Left ventricle myocardium inferior (tissue), 1 donor: ENCODE measurements around the gene EPS8. TPM values are rescaled to one million over a fixed set of nuclear protein-coding genes. Genes with fewer than 3 reads are reported as not detected.

ENCODE experiments used
- DNase-seq: peaks from one replicate; pipeline ENCODE4 v3.0.0-alpha.2; 2020
- H3K27ac ChIP-seq: fragments of 200-600 bp; replicated peaks from 2 replicates; pipeline ENCODE4 v1.8.0; 2021
- H3K27me3 ChIP-seq: fragments of 200-600 bp; 2 replicates; pipeline ENCODE4 v1.8.0; 2021; ENCODE audit warnings: low read depth
- H3K36me3 ChIP-seq: fragments of 200-600 bp; 2 replicates; pipeline ENCODE4 v1.8.0; 2021
- H3K4me1 ChIP-seq: fragments of 200-600 bp; 2 replicates; pipeline ENCODE4 v1.8.0; 2021
- H3K4me3 ChIP-seq: fragments of 200-600 bp; 2 replicates; pipeline ENCODE4 v1.8.0; 2021; ENCODE audit warnings: mild to moderate bottlenecking, moderate library complexity
- H3K9me3 ChIP-seq: fragments of 200-600 bp; replicated peaks from 2 replicates; pipeline ENCODE4 v1.8.0; 2021
- intact Hi-C: fragments of 100-400 bp; cut with micrococcal nuclease; formaldehyde crosslinking; loops from one replicate; pipeline ENCODE4 v1.11.0; 2022
- total RNA-seq: library from RNA; stranded (reverse); fragmentation: NEBNext Ultra II Directional; extraction: Animal tissue kit (Norgen Biotek cat#: 25700); gene quantifications from one replicate; pipeline ENCODE4 v1.2.1, GENCODE V29; 2021
- TF ChIP-seq, protein P1 (sequence below): fragments of 200-600 bp; IDR thresholded peaks from 2 replicates; pipeline ENCODE4 v1.8.0; 2021; ENCODE audit warnings: antibody characterized with exemption, mild to moderate bottlenecking, borderline replicate concordance
- donor health status: DM: no; HTN: yes; CAD: no; lungs with severe emphysema.

The EPS8 gene
- total RNA-seq, 1 donor from 2014 or later: 18.9 TPM

GRCh38 chr12:15819644-15820437 lies 30.7 kb upstream of the EPS8 start:
- no peak overlapping the region for H3K4me3 ChIP-seq
- no peaks in the 10 kb centered on the region for H3K4me1 ChIP-seq
- no peaks in the 10 kb centered on the region for H3K36me3 ChIP-seq
- H3K27ac ChIP-seq: no peak overlapping the region
- DNase-seq: no peak
- H3K9me3 ChIP-seq: peaks cover 13% of the 10 kb centered on the region
- no peaks in the 10 kb centered on the region for H3K27me3 ChIP-seq
- TF ChIP-seq, protein P1, sequence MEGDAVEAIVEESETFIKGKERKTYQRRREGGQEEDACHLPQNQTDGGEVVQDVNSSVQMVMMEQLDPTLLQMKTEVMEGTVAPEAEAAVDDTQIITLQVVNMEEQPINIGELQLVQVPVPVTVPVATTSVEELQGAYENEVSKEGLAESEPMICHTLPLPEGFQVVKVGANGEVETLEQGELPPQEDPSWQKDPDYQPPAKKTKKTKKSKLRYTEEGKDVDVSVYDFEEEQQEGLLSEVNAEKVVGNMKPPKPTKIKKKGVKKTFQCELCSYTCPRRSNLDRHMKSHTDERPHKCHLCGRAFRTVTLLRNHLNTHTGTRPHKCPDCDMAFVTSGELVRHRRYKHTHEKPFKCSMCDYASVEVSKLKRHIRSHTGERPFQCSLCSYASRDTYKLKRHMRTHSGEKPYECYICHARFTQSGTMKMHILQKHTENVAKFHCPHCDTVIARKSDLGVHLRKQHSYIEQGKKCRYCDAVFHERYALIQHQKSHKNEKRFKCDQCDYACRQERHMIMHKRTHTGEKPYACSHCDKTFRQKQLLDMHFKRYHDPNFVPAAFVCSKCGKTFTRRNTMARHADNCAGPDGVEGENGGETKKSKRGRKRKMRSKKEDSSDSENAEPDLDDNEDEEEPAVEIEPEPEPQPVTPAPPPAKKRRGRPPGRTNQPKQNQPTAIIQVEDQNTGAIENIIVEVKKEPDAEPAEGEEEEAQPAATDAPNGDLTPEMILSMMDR: no peak
- intact Hi-C loops: no loop called here

DNA sequence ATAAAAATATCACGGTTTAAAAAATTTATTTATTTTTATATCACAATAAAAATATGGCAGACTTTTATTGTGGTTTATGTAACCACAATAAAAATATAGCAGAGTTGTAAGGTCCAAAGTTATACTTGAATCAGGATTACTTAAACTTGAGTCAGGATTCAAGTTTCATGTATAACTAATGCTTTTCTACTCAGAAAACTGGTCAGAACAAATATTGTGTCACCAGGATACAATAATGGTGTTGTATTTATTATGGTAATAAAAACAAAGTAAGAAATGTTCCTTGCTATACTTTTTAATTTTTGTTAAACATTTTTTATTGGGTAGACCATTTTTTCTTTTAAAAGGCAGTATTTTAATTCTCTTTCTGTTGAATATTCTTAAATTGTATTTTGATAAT lies 29.2 kb upstream of the EPS8 start:
- H3K4me1 ChIP-seq: no peaks in the 10 kb centered on the region
- intact Hi-C loops: no loop called here

DNA sequence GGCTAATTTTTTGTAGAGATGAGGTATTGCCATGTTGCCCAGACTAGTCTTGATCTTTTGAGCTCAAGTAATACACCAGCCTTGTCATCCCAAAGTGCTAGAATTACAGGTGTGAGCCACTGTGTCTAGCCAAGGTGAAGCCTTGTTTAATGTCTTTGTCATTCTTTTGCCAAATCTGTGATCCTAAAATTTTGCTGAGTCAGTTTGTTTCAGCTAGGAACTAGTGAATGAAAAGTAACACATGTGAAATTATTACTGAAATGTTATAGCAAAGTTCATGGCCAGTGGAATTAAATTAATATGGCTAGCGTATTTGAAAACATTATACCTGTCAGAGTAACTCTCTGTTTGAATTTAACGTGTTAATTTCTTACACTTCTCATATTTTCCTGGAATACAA lies 26.5 kb upstream of the EPS8 start:
- Histone ChIP-seq H3K9me3 (peaks cover 13% of the 10 kb centered on the region), H3K27ac (no peak overlapping the region), H3K36me3 (no peaks in the 10 kb centered on the region), H3K27me3 (no peaks in the 10 kb centered on the region), H3K4me3 (no peak overlapping the region), H3K4me1 (no peaks in the 10 kb centered on the region)
- no peak for DNase-seq
- TF ChIP-seq, protein P1: no peak
- intact Hi-C loops: no loop called here

More for the DNA sequence above, 29.2 kb upstream of the EPS8 start:
- no peak overlapping the region for H3K27ac ChIP-seq
- peaks cover 13% of the 10 kb centered on the region for H3K9me3 ChIP-seq
- no peaks in the 10 kb centered on the region for H3K27me3 ChIP-seq
- H3K4me3 ChIP-seq: no peak overlapping the region
- no peak for DNase-seq
- no peaks in the 10 kb centered on the region for H3K36me3 ChIP-seq
- TF ChIP-seq, protein P1: no peak

- DNase-seq: no peak
- TF ChIP-seq, protein P1: no peak
- H3K4me1 ChIP-seq: no peaks in the 10 kb centered on the region
- H3K9me3 ChIP-seq: no peaks in the 10 kb centered on the region
- no peak overlapping the region for H3K4me3 ChIP-seq
- H3K27me3 ChIP-seq: no peaks in the 10 kb centered on the region
- no peaks in the 10 kb centered on the region for H3K36me3 ChIP-seq
- intact Hi-C loops: no loop called here
- H3K27ac ChIP-seq: peak overlapping the region; percentile 37
Observed at GRCh38 chr12:15811214-15812127, 22.3 kb upstream of the EPS8 start.

GRCh38 chr12:15808652-15809051 lies 19.5 kb upstream of the EPS8 start:
- Histone ChIP-seq H3K27ac (peak overlapping the region; percentile 45), H3K4me1 (no peaks in the 10 kb centered on the region), H3K36me3 (no peaks in the 10 kb centered on the region), H3K4me3 (no peak overlapping the region), H3K27me3 (no peaks in the 10 kb centered on the region), H3K9me3 (no peaks in the 10 kb centered on the region)
- intact Hi-C loops: no loop called here
- no peak for DNase-seq
- TF ChIP-seq, protein P1: no peak
